Lung (tissue), 12 donors: Measurements from ENCODE around the gene SNRPF. TPM values are rescaled to one million over a fixed set of nuclear protein-coding genes. Genes with fewer than 3 reads are reported as not detected.

ENCODE experiments used
- ATAC-seq: fragments of 200-7000 bp; cut with Tn5 transposase; one replicate; pipeline ENCODE4 v1.9.1; 2020; ENCODE audit warnings: moderate number of reproducible peaks; ENCODE audit not compliant: insufficient read depth, low FRiP score
- DNase-seq, 3 donors: peaks; one replicate each; pipeline ENCODE4 v3.0.0-alpha.2; 2013 to 2017
- H3K27ac ChIP-seq, 2 donors: one replicate each; pipeline ENCODE4 v1.5.1; 2013; ENCODE audit warnings: mild to moderate bottlenecking in 2 of 2, moderate library complexity in 2 of 2, control low read depth in 1 of 2, inconsistent platforms in 1 of 2, low read depth in 1 of 2, low read length in 1 of 2
- H3K27me3 ChIP-seq, 3 donors: one replicate each; pipeline ENCODE4 v1.5.1; 2013; ENCODE audit warnings: low read length in 2 of 3; ENCODE audit not compliant: control insufficient read depth in 3 of 3, insufficient read depth in 3 of 3
- H3K36me3 ChIP-seq, 4 donors: one replicate each; pipeline ENCODE4 v1.5.1; 2013; ENCODE audit warnings: low read length in 4 of 4, mild to moderate bottlenecking in 1 of 4, moderate library complexity in 1 of 4; ENCODE audit not compliant: control insufficient read depth in 4 of 4, insufficient read depth in 4 of 4
- H3K4me1 ChIP-seq, 5 donors: one replicate each; pipeline ENCODE4 v1.5.1; 2013; ENCODE audit warnings: low read length in 5 of 5, mild to moderate bottlenecking in 2 of 5, moderate library complexity in 1 of 5; ENCODE audit not compliant: control insufficient read depth in 5 of 5, insufficient read depth in 5 of 5
- H3K4me3 ChIP-seq: one replicate; pipeline ENCODE4 v1.5.1; 2013; ENCODE audit warnings: mild to moderate bottlenecking, control low read depth, moderate library complexity
- H3K9ac ChIP-seq, 2 donors: one replicate each; pipeline ENCODE4 v1.5.1; 2013; ENCODE audit warnings: low read length in 2 of 2, control low read depth in 1 of 2; ENCODE audit not compliant: insufficient read depth in 1 of 2
- H3K9me3 ChIP-seq, 4 donors: one replicate each; pipeline ENCODE4 v1.5.1; 2013; ENCODE audit warnings: low read length in 3 of 4, mild to moderate bottlenecking in 1 of 4, moderate library complexity in 1 of 4; ENCODE audit not compliant: control insufficient read depth in 4 of 4, insufficient read depth in 3 of 4
- WGBS, 2 donors: extraction: QIAGEN DNeasy Blood & Tissue Kit; methylation state at CpG; one replicate each; pipeline ENCODE4 v1.1.7; 2013; 5-methylcytosine and 5-hydroxymethylcytosine counted together
- polyA plus RNA-seq, 2 donors: library from polyadenylated mRNA; stranded (reverse); fragments of 200-250 nt; gene quantifications; one replicate each; pipeline ENCODE4 v1.2.1, GENCODE V29; 2013
- total RNA-seq, 2 donors: library from RNA; depleted of rRNA in 1 of 2; stranded (reverse); fragments of >200 nt in 1 of 2; gene quantifications; one replicate each; pipeline ENCODE4 v1.2.1, GENCODE V29; 2014 to 2021
- TF ChIP-seq, protein P1 (sequence below): IDR thresholded peaks from 2 replicates; pipeline ENCODE4 v1.5.1; 2012; ENCODE audit warnings: mild to moderate bottlenecking; ENCODE audit errors: control extremely low read depth, extremely low read depth
- donor health status: control.
- donor health status: control.
- donor health status: Bipolar disorder and iron deficiency.
- donor health status: healthy.
- donor health status: DM: yes; HTN: yes; CAD: no.

Gene SNRPF
- total and polyA plus RNA-seq, 4 donors = 11.7 to 83.1 (median 26.2) TPM

DNA sequence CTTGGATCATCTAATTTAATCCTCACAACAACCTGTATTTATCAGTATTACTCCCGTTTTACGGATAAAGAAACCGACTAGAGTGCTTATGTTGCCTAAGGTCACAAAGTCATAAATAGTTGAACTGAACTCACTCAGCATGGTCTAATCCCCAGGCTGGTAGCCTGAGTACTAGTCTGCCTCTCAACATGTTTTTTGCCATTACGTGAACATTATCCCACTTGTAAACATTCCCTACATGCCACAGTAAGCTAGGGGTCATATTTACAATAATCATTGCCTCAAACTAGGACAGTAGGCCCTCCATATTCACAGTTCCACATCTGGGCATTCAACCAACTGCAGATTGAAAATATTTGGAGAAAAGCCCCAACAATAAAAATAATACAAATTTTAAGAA is 12.1 kb downstream of the SNRPF start:
- Histone ChIP-seq H3K9me3 (no peaks in the 10 kb centered on the region), H3K4me1 (no peaks in the 10 kb centered on the region), H3K27me3 (no peaks in the 10 kb centered on the region), H3K36me3 (peaks cover 0 to 12% (median 3%) of the 10 kb centered on the region in 4 donors), H3K9ac (no peak overlapping the region), H3K4me3 (no peak overlapping the region), H3K27ac (no peak overlapping the region)
- no peak for DNase-seq
- WGBS, 2 donors = 93 to 96% methylated on average over 4 of the region's 4 CpGs
- no peak for ATAC-seq
- TF ChIP-seq, protein P1, sequence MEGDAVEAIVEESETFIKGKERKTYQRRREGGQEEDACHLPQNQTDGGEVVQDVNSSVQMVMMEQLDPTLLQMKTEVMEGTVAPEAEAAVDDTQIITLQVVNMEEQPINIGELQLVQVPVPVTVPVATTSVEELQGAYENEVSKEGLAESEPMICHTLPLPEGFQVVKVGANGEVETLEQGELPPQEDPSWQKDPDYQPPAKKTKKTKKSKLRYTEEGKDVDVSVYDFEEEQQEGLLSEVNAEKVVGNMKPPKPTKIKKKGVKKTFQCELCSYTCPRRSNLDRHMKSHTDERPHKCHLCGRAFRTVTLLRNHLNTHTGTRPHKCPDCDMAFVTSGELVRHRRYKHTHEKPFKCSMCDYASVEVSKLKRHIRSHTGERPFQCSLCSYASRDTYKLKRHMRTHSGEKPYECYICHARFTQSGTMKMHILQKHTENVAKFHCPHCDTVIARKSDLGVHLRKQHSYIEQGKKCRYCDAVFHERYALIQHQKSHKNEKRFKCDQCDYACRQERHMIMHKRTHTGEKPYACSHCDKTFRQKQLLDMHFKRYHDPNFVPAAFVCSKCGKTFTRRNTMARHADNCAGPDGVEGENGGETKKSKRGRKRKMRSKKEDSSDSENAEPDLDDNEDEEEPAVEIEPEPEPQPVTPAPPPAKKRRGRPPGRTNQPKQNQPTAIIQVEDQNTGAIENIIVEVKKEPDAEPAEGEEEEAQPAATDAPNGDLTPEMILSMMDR = no peak

DNA sequence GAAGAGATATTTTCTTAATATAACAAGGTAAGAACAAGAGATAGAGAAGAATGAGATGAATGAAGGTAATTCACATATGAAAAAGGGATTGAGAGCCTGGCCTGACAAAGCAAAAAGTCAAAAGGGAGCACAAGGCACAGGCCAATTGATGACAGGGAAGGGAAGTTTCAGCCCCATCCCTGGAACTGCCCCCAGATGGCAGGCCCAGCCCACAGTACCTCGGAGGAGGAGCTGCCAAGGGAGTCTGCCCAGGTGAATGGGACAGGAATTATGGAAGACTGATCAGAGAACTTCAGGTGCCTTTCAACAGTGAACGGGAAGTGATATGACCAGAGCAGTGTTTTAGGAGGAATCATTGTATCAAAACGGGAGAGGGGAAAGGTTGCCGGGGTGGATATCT is 15.7 kb downstream of the SNRPF start:
- ATAC-seq (no peak), DNase-seq (no peak)
- Histone ChIP-seq H3K9me3 (no peaks in the 10 kb centered on the region), H3K27ac (no peak overlapping the region), H3K4me3 (no peak overlapping the region), H3K9ac (no peak overlapping the region), H3K27me3 (no peaks in the 10 kb centered on the region), H3K4me1 (no peaks in the 10 kb centered on the region), H3K36me3 (peaks cover 0 to 3% (median under 1%) of the 10 kb centered on the region in 4 donors)
- 88 to 90% methylated on average over 4 of the region's 4 CpGs for WGBS, 2 donors
- TF ChIP-seq, protein P1 = no peak

DNA sequence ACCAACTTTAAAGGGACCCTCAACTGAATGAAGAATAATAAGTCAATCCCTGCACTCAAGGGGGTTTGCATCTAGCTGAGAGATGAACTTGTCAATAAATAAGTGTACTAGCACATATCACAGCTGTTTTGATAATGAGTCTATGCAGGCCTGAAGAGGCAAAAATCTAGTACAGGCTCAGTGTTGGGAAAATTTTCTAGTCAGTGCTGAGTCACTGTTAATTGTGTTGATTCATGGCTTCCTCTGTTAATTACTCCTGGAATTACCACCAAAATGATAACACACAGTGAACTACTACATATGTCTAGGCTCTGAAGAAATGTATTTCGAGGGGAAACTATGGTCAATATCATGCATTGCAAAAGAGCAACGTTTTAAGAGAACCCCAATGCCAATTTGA is 18.9 kb downstream of the SNRPF start:
- Histone ChIP-seq H3K9me3 (no peaks in the 10 kb centered on the region), H3K36me3 (peaks cover 0 to 2% (median 0%) of the 10 kb centered on the region in 4 donors), H3K27ac (no peak overlapping the region), H3K9ac (no peak overlapping the region), H3K27me3 (no peaks in the 10 kb centered on the region), H3K4me3 (no peak overlapping the region), H3K4me1 (peaks cover 0 to 2% (median 0%) of the 10 kb centered on the region in 5 donors)
- DNase-seq = no peak
- TF ChIP-seq, protein P1 = no peak
- WGBS, 2 donors = 65 to 71% methylated on average over 2 of the region's 2 CpGs
- no peak for ATAC-seq

DNA sequence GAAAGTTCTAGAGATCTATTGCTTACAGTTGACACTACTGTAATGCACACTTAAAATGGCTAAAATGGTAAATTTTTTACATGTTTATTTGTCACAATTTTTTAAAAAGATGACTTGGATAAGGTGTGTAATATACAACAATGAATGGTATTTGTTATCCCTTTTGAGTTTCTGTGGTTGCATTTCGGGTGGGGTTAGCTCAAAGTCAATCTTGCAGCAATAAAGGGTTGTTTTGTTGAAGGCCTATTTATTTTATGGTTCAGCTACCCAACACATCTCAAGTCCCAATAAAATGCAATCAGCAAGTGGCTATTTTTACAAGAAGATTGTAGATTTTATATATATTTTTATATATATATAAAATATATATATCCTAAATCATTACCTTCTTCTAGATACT is 22.1 kb downstream of the SNRPF start:
- ATAC-seq (no peak), DNase-seq (no peak)
- Histone ChIP-seq H3K9me3 (peaks cover 0 to 2% (median 0%) of the 10 kb centered on the region in 4 donors), H3K4me3 (no peak overlapping the region), H3K27ac (no peak overlapping the region), H3K4me1 (peaks cover 0 to 2% (median 0%) of the 10 kb centered on the region in 5 donors), H3K9ac (no peak overlapping the region), H3K36me3 (no peaks in the 10 kb centered on the region), H3K27me3 (no peaks in the 10 kb centered on the region)
- WGBS, 2 donors = 85 to 97% methylated on average over 1 of the region's 1 CpG
- TF ChIP-seq, protein P1 = no peak
